ENCODE measurements around the gene ILDR2.

Gene ILDR2

GRCh38 chr1:166974647-166975345, 544 bp downstream of the ILDR2 start:
- peak overlapping the region; percentile 27 for H3K4me3 ChIP-seq (replicated peaks; ENCODE audit: low read depth, low read length)
- TF ChIP-seq, protein P1, sequence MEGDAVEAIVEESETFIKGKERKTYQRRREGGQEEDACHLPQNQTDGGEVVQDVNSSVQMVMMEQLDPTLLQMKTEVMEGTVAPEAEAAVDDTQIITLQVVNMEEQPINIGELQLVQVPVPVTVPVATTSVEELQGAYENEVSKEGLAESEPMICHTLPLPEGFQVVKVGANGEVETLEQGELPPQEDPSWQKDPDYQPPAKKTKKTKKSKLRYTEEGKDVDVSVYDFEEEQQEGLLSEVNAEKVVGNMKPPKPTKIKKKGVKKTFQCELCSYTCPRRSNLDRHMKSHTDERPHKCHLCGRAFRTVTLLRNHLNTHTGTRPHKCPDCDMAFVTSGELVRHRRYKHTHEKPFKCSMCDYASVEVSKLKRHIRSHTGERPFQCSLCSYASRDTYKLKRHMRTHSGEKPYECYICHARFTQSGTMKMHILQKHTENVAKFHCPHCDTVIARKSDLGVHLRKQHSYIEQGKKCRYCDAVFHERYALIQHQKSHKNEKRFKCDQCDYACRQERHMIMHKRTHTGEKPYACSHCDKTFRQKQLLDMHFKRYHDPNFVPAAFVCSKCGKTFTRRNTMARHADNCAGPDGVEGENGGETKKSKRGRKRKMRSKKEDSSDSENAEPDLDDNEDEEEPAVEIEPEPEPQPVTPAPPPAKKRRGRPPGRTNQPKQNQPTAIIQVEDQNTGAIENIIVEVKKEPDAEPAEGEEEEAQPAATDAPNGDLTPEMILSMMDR (IDR thresholded peaks at IDR 0.05; ENCODE audit: low read depth, low read length, missing control alignments): no peak
- no peak for DNase-seq (ENCODE audit: extremely low read depth, low read depth)

- DNase-seq (ENCODE audit: extremely low read depth, low read depth): no peak
- no peak overlapping the region for H3K4me3 ChIP-seq (replicated peaks; ENCODE audit: low read depth, low read length)
- TF ChIP-seq, protein P1 (IDR thresholded peaks at IDR 0.05; ENCODE audit: low read depth, low read length, missing control alignments): no peak
These were observed 2.5 kb downstream of the ILDR2 start for GRCh38 chr1:166972826-166973225.

GRCh38 chr1:166972193-166972592, 3.1 kb downstream of the ILDR2 start:
- DNase-seq (ENCODE audit: extremely low read depth, low read depth): no peak
- no peak overlapping the region for H3K4me3 ChIP-seq (replicated peaks; ENCODE audit: low read depth, low read length)
- TF ChIP-seq, protein P1 (IDR thresholded peaks at IDR 0.05; ENCODE audit: low read depth, low read length, missing control alignments): no peak

- TF ChIP-seq, protein P1 (IDR thresholded peaks at IDR 0.05; ENCODE audit: low read depth, low read length, missing control alignments): no peak
- no peak overlapping the region for H3K4me3 ChIP-seq (replicated peaks; ENCODE audit: low read depth, low read length)
- DNase-seq (ENCODE audit: extremely low read depth, low read depth): no peak
These were observed 4.1 kb downstream of the ILDR2 start for GRCh38 chr1:166971252-166971651.

- no peak overlapping the region for H3K4me3 ChIP-seq (replicated peaks; ENCODE audit: low read depth, low read length)
- TF ChIP-seq, protein P1 (IDR thresholded peaks at IDR 0.05; ENCODE audit: low read depth, low read length, missing control alignments): no peak
- DNase-seq (ENCODE audit: extremely low read depth, low read depth): no peak
These were observed 6.2 kb downstream of the ILDR2 start for GRCh38 chr1:166969074-166969677.

- no peak for DNase-seq (ENCODE audit: extremely low read depth, low read depth)
- TF ChIP-seq, protein P1 (IDR thresholded peaks at IDR 0.05; ENCODE audit: low read depth, low read length, missing control alignments): no peak
- H3K4me3 ChIP-seq (replicated peaks; ENCODE audit: low read depth, low read length): no peak overlapping the region
These were observed 14.4 kb downstream of the ILDR2 start for GRCh38 chr1:166960858-166961474.

All from HFF-Myc (cell line).